Endothelial cell of umbilical vein (primary cell): ENCODE data around the gene HOXA2. TPM values are rescaled to one million over a fixed set of nuclear protein-coding genes. Genes with fewer than 3 reads are reported as not detected.
A peak's percentile ranks its signal among the peaks of the same experiment; 100 is the strongest.

Source experiments
- BruUV-seq: library from RNA; stranded (reverse); fragments of 400-500 nt; replicated peaks from 2 replicates; lab custom pipeline; 2021; lab: Mats Ljungman, UMichigan
- CTCF ChIA-PET: fragments of 300-600, 350-600 bp; sonication (Branson Sonifier 250); formaldehyde crosslinking; loops from one replicate; lab custom pipeline; 2021; ENCODE audit warnings: antibody characterized with exemption, inconsistent platforms; lab: Charles Lee
- POLR2A ChIA-PET: fragments of 300-600, 350-600 bp; sonication (Branson Sonifier 250); formaldehyde crosslinking; loops from one replicate; lab custom pipeline; 2021; ENCODE audit warnings: antibody characterized with exemption, inconsistent platforms; lab: Charles Lee
- DNase-seq: peaks from one replicate; pipeline ENCODE4 v3.0.0-alpha.2; 2011; ENCODE audit warnings: low read depth, low spot score
- FAIRE-seq: peaks from 2 replicates; lab custom pipeline; 2011; peaks lifted over from hg19 to GRCh38; lab: Jason Lieb, UNC
- H2AFZ ChIP-seq: 2 replicates; pipeline ENCODE4 v1.6.0; 2012; ENCODE audit warnings: low read depth, low read length, control low read depth, inconsistent platforms
- H3K27ac ChIP-seq: 2 replicates; pipeline ENCODE4 v1.5.1; 2011; ENCODE audit warnings: low read depth, mild to moderate bottlenecking, control low read depth, low read length, moderate library complexity; ENCODE audit not compliant: insufficient read depth
- H3K27me3 ChIP-seq, 2 experiments: 2 replicates each; pipeline versions ENCODE4 v1.6.0 to v1.6.1; 2011; ENCODE audit warnings: low read length in 2 of 2, mixed read lengths in 1 of 2; ENCODE audit not compliant: control insufficient read depth in 2 of 2, insufficient read depth in 2 of 2
- H3K36me3 ChIP-seq, 2 experiments: 2 replicates in 1 of 2; 3 replicates in 1 of 2; pipeline ENCODE4 v1.5.1; 2011; ENCODE audit warnings: low read length in 2 of 2, mild to moderate bottlenecking in 1 of 2, moderate library complexity in 1 of 2; ENCODE audit not compliant: control insufficient read depth in 2 of 2, insufficient read depth in 2 of 2; ENCODE audit errors: extremely low read depth in 1 of 2
- H3K4me1 ChIP-seq: 3 replicates; pipeline ENCODE4 v1.5.1; 2011; ENCODE audit warnings: mild to moderate bottlenecking, low read length; ENCODE audit not compliant: control insufficient read depth, insufficient read depth; ENCODE audit errors: extremely low read depth
- H3K4me2 ChIP-seq: 2 replicates; pipeline ENCODE4 v1.6.1; 2011; ENCODE audit warnings: low read length, control low read depth, mixed read lengths; ENCODE audit not compliant: insufficient read depth
- H3K4me3 ChIP-seq, 3 experiments: fragments of 200-600 bp in 1 of 3; sonication (generic), shearing (Covaris generic) in 1 of 3; replicated peaks in 1 of 3; 2 replicates each; pipeline ENCODE4 v1.5.1; 2011 to 2016; ENCODE audit warnings: control low read depth in 3 of 3, low read length in 3 of 3, mild to moderate bottlenecking in 2 of 3, inconsistent platforms in 1 of 3, low read depth in 1 of 3, moderate library complexity in 1 of 3; ENCODE audit not compliant: insufficient read depth in 1 of 3
- H3K79me2 ChIP-seq: 2 replicates; pipeline ENCODE4 v1.6.0; 2012; ENCODE audit warnings: low read length, inconsistent platforms; ENCODE audit not compliant: control insufficient read depth, insufficient read depth
- H3K9ac ChIP-seq: replicated peaks from 2 replicates; pipeline ENCODE3; 2011; ENCODE audit warnings: low read length, control low read depth; ENCODE audit not compliant: insufficient read depth; ENCODE audit errors: extremely low read depth
- H3K9me1 ChIP-seq: replicated peaks from 3 replicates; pipeline ENCODE4 v1.6.0; 2011; ENCODE audit warnings: mild to moderate bottlenecking, low read length; ENCODE audit not compliant: control insufficient read depth, insufficient read depth; ENCODE audit errors: extremely low read depth
- H3K9me3 ChIP-seq: replicated peaks from 2 replicates; pipeline ENCODE4 v1.5.1; 2012; ENCODE audit warnings: low read length, inconsistent platforms; ENCODE audit not compliant: control insufficient read depth, insufficient read depth
- H4K20me1 ChIP-seq: replicated peaks from 2 replicates; pipeline ENCODE3; 2011; ENCODE audit warnings: mild to moderate bottlenecking, low read length; ENCODE audit not compliant: control insufficient read depth, insufficient read depth; ENCODE audit errors: extremely low read depth
- CTCF ChIP-seq, 2 donors: IDR thresholded peaks; 1 replicate in 1 of 2; 2 replicates in 1 of 2; pipeline ENCODE4 v1.5.1; 2011; ENCODE audit warnings: low read length in 2 of 2, mild to moderate bottlenecking in 2 of 2, moderate library complexity in 2 of 2, control low read depth in 1 of 2, inconsistent platforms in 1 of 2, low read depth in 1 of 2; ENCODE audit not compliant: insufficient read depth in 1 of 2; ENCODE audit errors: extremely low read depth in 1 of 2
- EZH2 ChIP-seq: IDR thresholded peaks from 2 replicates; pipeline ENCODE4 v1.6.1; 2012; ENCODE audit warnings: borderline replicate concordance, low read depth, mild to moderate bottlenecking, moderate library complexity, low read length, inconsistent platforms; ENCODE audit not compliant: severe bottlenecking
- FOS ChIP-seq: IDR thresholded peaks from 2 replicates; pipeline ENCODE4 v1.6.1; 2011; ENCODE audit warnings: mild to moderate bottlenecking, low read length, moderate library complexity, borderline replicate concordance; ENCODE audit not compliant: insufficient read depth
- GATA2 ChIP-seq: IDR thresholded peaks from 2 replicates; pipeline ENCODE4 v1.7.0; 2011; ENCODE audit warnings: low read depth, mild to moderate bottlenecking, moderate library complexity, mixed read lengths, low read length; ENCODE audit not compliant: insufficient read length, insufficient read depth
- JUN ChIP-seq: IDR thresholded peaks from 2 replicates; pipeline ENCODE4 v1.6.1; 2011; ENCODE audit warnings: borderline replicate concordance, low read depth; ENCODE audit not compliant: insufficient read length, insufficient read depth
- MYC ChIP-seq: IDR thresholded peaks from one replicate; pipeline ENCODE4 v1.6.1; 2011; ENCODE audit warnings: mild to moderate bottlenecking, low read depth, low read length
- POLR2A ChIP-seq: IDR thresholded peaks from 2 replicates; pipeline ENCODE4 v1.6.1; 2012; ENCODE audit warnings: low read depth, mild to moderate bottlenecking, control low read depth, low read length
- POLR2AphosphoS5 ChIP-seq: IDR thresholded peaks from 2 replicates; pipeline ENCODE4 v1.6.1; 2012; ENCODE audit warnings: low read depth, mild to moderate bottlenecking, control low read depth, low read length, moderate library complexity; ENCODE audit not compliant: insufficient read depth
- dilution Hi-C: fragments of 300-500 bp; cut with MboI; formaldehyde crosslinking; loops from one replicate; pipeline ENCODE4 v1.15.0; 2019; ENCODE audit warnings: low sequenced_read_pairs; ENCODE audit not compliant: extremely low pct_ligation_motif_present
- intact Hi-C: fragments of 100-400 bp; cut with micrococcal nuclease; formaldehyde crosslinking; loops from one replicate; pipeline ENCODE4 v1.10.0; 2022
- polyA plus RNA-seq, 4 experiments: library from polyadenylated mRNA; depleted of rRNA in 3 of 4; stranded (reverse) in 3 of 4; unstranded in 1 of 4; fragments of >200 nt; gene quantifications; 2 replicates each; pipeline versions ENCODE4 v1.2.1 to v1.2.3, GENCODE V29; 2011 to 2012; ENCODE audit warnings: missing spikeins in 1 of 4
- total RNA-seq: library from RNA; stranded (reverse); gene quantifications from 2 replicates; pipeline ENCODE4 v1.2.3, GENCODE V29; 2021
- TF ChIP-seq, protein P1 (sequence below): IDR thresholded peaks from 2 replicates; pipeline ENCODE4 v1.6.1; 2011; ENCODE audit not compliant: insufficient read depth, insufficient read length

HOXA2 gene
- total and polyA plus RNA-seq, 2 donors (not counting 3 experiments of a cell fraction or from before 2014, with no cell fraction given) = 1.6 to 2.3 TPM

DNA sequence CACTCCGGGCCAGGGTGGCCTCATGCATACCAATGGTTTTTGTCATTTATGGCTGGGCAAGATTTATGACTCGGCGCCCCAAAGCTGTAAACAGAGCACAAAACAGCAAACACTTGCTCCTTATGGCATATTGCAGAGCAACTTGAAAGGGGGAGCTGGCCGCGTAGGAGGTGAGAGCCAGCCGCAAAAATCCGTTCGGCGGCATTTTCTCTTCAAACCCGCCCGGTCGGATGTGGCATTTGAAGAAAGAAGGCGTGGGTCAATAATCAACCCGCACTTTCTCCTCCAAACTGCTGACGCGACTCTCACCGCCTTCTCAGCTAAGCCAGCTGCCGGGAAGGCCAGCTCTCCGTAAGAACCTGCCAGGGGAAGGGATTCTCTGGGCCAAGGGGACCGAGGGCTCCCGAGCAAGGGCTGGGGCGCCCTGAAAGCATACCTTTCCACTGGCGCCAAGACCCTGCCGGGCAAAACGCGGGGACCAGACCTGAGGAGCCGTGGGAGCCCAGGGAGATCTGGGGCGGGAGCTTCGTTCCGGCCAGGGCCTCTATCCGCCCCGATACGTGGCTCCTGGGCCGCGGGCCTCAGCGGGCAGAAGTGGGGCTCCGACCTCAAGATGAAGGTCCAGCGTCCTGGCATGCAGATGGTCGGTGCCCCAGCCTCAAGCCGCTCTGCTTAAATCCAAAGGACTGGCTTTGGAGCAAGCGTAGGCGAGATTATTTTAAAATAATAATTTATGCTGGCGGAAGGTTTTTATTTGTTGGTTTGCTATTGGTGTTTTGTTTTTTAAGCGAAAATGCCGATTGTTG lies 12.9 kb upstream of the HOXA2 start:
- no peak overlapping the region for H2AFZ ChIP-seq
- no peaks in the 10 kb centered on the region for H3K9me1 ChIP-seq
- intact Hi-C loops = loop anchor here (1.0 to 10.0 kb wide), 3 partner anchors 9 to 961 kb away; partner anchors contain the start of gene NFE2L3
- H3K4me3 ChIP-seq = peak overlapping the region; percentile 50 to 91 (median 91)
- H3K9ac ChIP-seq = peak overlapping the region; percentile 97
- H4K20me1 ChIP-seq = no peaks in the 10 kb centered on the region
- POLR2A ChIA-PET = interaction anchor here (1.2 to 1.6 kb wide), 3 partner anchors 10 to 18 kb away, joined by 4 to 6 read pairs (median 5); no protein-coding TSS in a partner anchor
- FAIRE-seq (peak; percentile 21), DNase-seq (peak; percentile 81)
- peaks cover 0 to under 1% of the 10 kb centered on the region in 2 experiments for H3K36me3 ChIP-seq
- no peaks in the 10 kb centered on the region for H3K27me3 ChIP-seq
- TF ChIP-seq MYC (peak; percentile 2), JUN (no peak), POLR2A (peak; percentile 28), EZH2 (no peak), POLR2AphosphoS5 (peak; percentile 52), CTCF (IDR thresholded peaks at IDR 0.05; ENCODE audit: extremely low read depth in 1 of 2, insufficient read depth in 1 of 2, low read depth in 1 of 2, low read length in 2 of 2) (no peak), GATA2 (no peak), FOS (no peak)
- TF ChIP-seq, protein P1, sequence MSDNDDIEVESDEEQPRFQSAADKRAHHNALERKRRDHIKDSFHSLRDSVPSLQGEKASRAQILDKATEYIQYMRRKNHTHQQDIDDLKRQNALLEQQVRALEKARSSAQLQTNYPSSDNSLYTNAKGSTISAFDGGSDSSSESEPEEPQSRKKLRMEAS = no peak
- CTCF ChIA-PET = interaction anchor here (0.8 to 9.1 kb wide), 15 partner anchors 9 to 434 kb away, joined by 3 to 70 read pairs (median 5); partner anchors contain the start of genes HOXA1, HOXA3 and HOXA5
- dilution Hi-C loops = no loop called here
- H3K9me3 ChIP-seq = no peaks in the 10 kb centered on the region
- peaks cover 76% of the 10 kb centered on the region for H3K4me1 ChIP-seq
- H3K4me2 ChIP-seq = peak overlapping the region; percentile 97
- peak overlapping the region; percentile 96 for H3K27ac ChIP-seq
- BruUV-seq = TSS peak; percentile 12
- peaks cover 90% of the 10 kb centered on the region for H3K79me2 ChIP-seq
